GM13977 (cell line): Measurements from ENCODE around the gene AIFM3.

Experiments used
- DNase-seq: peaks from one replicate; pipeline ENCODE4 v3.0.0; 2012; ENCODE audit warnings: low spot score
- in situ Hi-C: fragments of 300-500 bp; cut with MboI; formaldehyde crosslinking; loops from one replicate; pipeline ENCODE4 v1.12.0; 2022; ENCODE audit warnings: low sequenced_read_pairs, low pct_unique_long_range_greater_than_20kb, mixed read lengths, inconsistent platforms; ENCODE audit not compliant: unreplicated experiment
- TF ChIP-seq, protein P1 (sequence below): IDR thresholded peaks from 2 replicates; pipeline ENCODE4 v1.5.1; 2012; ENCODE audit warnings: mild to moderate bottlenecking, control low read depth; ENCODE audit not compliant: insufficient read depth; ENCODE audit errors: extremely low read depth, missing control alignments

Gene AIFM3

DNA sequence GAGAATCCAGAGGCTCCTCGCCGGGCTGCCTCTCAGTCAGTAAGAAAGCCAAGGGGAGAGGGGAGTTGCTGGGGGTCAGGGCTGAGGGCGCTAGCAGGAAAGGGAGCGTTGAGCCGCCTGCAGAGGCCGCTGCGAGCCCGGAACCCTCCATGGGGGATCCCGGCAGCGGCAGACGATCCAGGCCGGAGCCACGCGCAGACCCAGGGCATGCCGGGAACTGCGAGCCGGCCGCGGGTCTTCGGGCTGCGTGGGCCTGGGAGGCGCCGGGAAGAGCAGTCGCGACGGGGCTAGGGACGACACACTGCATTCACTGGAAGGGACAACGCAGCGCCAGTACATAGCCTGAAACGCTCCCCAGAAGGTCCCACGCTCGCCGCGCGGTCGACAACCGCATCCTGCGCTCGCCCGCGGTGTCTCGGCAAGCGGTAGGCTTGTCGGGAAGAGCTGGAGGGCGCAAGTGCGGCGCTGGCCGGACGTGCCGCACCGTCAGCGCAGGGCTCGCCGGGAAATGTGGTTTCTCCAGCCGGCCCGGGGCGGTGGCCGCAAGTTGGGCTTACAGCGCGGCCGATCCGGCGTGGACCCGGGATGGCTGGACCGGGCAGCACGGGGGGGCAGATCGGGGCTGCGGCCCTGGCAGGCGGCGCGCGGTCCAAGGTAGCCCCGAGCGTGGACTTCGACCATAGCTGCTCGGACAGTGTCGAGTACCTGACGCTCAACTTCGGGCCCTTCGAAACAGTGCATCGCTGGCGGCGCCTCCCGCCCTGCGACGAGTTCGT lies 14.9 kb downstream of the AIFM3 start, which contains the start of gene LZTR1:
TSS of gene LZTR1 (plus strand) at position 511 of the 776 bp plus-strand sequence. CDS start at position 586, 75 bp downstream.
- in situ Hi-C loops = no loop called here
- TF ChIP-seq, protein P1, sequence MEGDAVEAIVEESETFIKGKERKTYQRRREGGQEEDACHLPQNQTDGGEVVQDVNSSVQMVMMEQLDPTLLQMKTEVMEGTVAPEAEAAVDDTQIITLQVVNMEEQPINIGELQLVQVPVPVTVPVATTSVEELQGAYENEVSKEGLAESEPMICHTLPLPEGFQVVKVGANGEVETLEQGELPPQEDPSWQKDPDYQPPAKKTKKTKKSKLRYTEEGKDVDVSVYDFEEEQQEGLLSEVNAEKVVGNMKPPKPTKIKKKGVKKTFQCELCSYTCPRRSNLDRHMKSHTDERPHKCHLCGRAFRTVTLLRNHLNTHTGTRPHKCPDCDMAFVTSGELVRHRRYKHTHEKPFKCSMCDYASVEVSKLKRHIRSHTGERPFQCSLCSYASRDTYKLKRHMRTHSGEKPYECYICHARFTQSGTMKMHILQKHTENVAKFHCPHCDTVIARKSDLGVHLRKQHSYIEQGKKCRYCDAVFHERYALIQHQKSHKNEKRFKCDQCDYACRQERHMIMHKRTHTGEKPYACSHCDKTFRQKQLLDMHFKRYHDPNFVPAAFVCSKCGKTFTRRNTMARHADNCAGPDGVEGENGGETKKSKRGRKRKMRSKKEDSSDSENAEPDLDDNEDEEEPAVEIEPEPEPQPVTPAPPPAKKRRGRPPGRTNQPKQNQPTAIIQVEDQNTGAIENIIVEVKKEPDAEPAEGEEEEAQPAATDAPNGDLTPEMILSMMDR = peak; percentile 67

DNA sequence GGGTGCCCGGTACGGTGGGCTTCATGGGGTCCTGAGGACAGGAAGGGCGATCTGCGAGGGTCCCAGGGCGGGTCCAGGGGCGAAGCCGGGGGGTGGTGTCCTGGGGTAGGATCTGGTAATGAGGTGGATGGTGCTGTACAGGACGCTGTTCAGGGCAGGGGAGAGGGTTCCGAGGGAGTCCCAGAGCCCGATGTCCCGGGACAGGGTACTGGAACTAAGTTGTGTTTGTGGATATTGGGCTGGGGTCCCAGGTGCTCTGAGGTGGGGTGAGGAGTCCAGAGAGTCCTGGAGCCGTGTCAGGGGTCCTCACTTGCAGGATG lies 15.5 kb downstream of the AIFM3 start:
- TF ChIP-seq, protein P1 = no peak
- no peak for DNase-seq
- in situ Hi-C loops = no loop called here

More for the DNA sequence above, 14.9 kb downstream of the AIFM3 start, which contains the start of gene LZTR1:
- peak; percentile 93 for DNase-seq

DNA sequence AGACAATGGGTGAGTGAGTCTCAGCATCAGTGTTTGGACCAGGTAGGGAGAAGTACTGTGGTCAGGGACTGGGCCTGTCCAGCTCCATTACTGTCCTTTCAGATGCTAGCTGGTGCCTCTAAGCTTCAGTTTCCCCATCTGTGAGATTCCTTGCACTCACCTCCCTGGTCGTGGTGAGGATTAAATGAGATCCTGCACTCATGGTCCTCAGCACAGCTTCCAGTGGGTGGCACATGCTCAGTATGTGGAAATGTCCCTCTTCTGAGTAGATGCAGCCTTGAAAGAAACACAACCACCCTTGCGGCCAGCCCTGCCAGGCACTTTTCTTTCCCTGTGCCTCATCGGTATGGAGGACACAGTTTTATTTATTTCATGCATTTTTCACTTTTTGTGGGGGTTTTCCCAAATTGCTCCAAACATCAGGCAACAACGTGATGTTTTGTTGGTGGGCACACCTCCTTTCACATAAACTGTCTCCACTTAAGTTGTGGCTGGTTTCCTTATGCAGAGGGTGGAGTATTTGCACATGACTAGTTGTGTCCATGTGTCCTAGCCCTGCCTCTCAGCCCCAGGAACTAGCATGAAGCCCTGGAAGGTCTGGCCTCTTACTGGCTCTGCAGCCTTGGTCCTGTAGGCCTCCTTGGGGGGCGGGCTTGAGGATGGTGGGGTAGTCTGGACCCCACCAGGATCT lies 16.2 kb downstream of the AIFM3 start:
- in situ Hi-C loops = no loop called here
- TF ChIP-seq, protein P1 = no peak
- DNase-seq = no peak

GRCh38 chr22:20985720-20986119 lies 18.7 kb downstream of the AIFM3 start:
- in situ Hi-C loops = no loop called here
- TF ChIP-seq, protein P1 = no peak
- DNase-seq = no peak

DNA sequence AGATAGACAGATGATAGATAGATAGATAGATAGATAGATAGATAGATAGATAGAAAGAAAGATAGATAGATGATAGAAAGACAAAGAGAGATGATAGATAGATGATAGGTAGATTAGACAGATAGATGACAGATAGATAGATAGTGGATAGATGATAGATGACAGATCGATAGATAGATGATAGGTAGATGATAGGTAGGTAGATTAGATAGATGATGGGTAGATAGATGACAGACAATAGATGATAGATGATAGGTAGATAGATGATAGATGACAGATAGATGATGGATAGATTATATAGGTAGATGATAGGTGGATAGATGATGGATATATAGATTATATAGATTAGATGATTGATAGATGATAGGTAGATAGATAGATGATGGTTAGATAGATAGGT lies 19.3 kb downstream of the AIFM3 start:
- TF ChIP-seq, protein P1 = no peak
- in situ Hi-C loops = no loop called here
- no peak for DNase-seq

DNA sequence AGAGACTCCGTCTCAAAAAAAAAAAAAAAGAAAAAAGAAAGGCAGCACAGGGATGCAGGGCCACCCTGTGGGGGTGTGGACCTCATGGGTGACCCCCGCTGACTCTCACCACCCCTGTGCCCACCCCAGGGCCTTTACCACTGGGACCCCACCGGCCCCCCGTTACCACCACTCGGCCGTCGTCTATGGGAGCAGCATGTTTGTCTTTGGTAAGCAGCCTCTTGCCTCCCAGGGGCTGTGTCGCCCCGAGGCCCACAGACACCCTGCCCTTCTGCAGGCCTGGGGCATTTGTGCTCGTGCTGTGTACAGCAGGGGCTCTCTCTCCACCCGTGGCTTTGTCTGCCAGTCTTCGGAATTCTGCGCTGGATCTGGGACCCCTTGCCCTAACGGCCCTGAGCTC lies 20.3 kb downstream of the AIFM3 start:
- in situ Hi-C loops = no loop called here
- no peak for DNase-seq
- TF ChIP-seq, protein P1 = no peak
